ENCODE data around the gene HEBP1. TPM values are rescaled to one million over a fixed set of nuclear protein-coding genes. Genes with fewer than 3 reads are reported as not detected.

Gene HEBP1
- total RNA-seq, 1 experiment from 2014 or later = 22.2 TPM

DNA sequence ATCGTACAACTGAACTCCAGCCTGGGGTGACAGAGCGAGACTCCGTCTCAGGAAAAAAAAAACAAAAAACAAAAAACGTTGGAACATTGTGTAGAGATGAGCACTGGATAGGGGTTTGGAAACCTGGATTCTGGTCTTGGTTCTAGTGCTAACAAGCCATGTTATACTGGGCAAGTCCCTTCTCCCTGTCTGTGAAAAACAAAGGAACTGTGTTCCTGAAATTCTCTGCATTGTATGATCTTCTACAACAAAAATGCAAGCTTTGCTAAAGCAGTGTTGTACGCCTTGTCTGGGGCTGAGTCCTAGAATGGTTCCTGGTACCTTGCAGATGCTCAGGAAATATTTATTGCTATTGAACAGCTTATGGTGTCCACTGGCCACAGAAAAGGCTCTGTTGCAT lies 61.5 kb downstream of the HEBP1 start:
- no peaks in the 10 kb centered on the region for H3K79me1 ChIP-seq (ENCODE audit: insufficient read depth, low read depth, low read length, poor library complexity, severe bottlenecking)
- no peak overlapping the region for H2BK120ac ChIP-seq (ENCODE audit: low read depth, low read length, poor library complexity, severe bottlenecking)

More for the DNA sequence above, 61.5 kb downstream of the HEBP1 start:
- no peak overlapping the region for H3K27ac ChIP-seq (ENCODE audit: insufficient read length, low read depth, low read length)
- H4K8ac ChIP-seq (replicated peaks; ENCODE audit: insufficient read length, low read depth, low read length) = no peak overlapping the region
- Mint-ChIP-seq H3K27ac (no peak overlapping the region), H3K4me1 (peaks cover 2 to 8% of the 10 kb centered on the region in 2 experiments; a peak in 2 of 4 replicates), H3K9me3 (no peaks in the 10 kb centered on the region), H3K36me3 (ENCODE audit: insufficient read depth in 1 of 3, low read depth in 3 of 3) (no peaks in the 10 kb centered on the region), H3K27me3 (ENCODE audit: low read depth) (no peaks in the 10 kb centered on the region), H3K4me3 (no peak overlapping the region)
- no peaks in the 10 kb centered on the region for H3K79me2 ChIP-seq (ENCODE audit: insufficient read depth, low read length)
- no peak overlapping the region for H2BK5ac ChIP-seq (ENCODE audit: insufficient read length, low read length)
- H4K5ac ChIP-seq (ENCODE audit: insufficient read length, low read depth, low read length) = no peak overlapping the region
- H3K23ac ChIP-seq (ENCODE audit: insufficient read length, low read depth, low read length) = no peak overlapping the region
- DNase-seq = no peak
- no peak overlapping the region for H2BK15ac ChIP-seq (ENCODE audit: low read depth, low read length)
- no peaks in the 10 kb centered on the region for H3K9me3 ChIP-seq (ENCODE audit: control insufficient read depth, low read depth, low read length)
- H4K91ac ChIP-seq (ENCODE audit: insufficient read length, low read depth, low read length) = no peak overlapping the region
- no CpG with 5 or more reads among the region's 5 CpGs for WGBS (ENCODE audit: extremely low coverage, insufficient read length, low lambda C conversion rate)
- no peak overlapping the region for H2BK12ac ChIP-seq (ENCODE audit: insufficient read length, low read depth, low read length)
- no peaks in the 10 kb centered on the region for H3K4me1 ChIP-seq (ENCODE audit: insufficient read depth, low read length)
- H3K23me2 ChIP-seq (ENCODE audit: insufficient read length, low read depth, low read length, poor library complexity, severe bottlenecking) = no peaks in the 10 kb centered on the region
- no peak overlapping the region for H3T11ph ChIP-seq (ENCODE audit: low read length)
- no peaks in the 10 kb centered on the region for H3K27me3 ChIP-seq (ENCODE audit: insufficient read depth, low read length)
- TF ChIP-seq, protein P1, sequence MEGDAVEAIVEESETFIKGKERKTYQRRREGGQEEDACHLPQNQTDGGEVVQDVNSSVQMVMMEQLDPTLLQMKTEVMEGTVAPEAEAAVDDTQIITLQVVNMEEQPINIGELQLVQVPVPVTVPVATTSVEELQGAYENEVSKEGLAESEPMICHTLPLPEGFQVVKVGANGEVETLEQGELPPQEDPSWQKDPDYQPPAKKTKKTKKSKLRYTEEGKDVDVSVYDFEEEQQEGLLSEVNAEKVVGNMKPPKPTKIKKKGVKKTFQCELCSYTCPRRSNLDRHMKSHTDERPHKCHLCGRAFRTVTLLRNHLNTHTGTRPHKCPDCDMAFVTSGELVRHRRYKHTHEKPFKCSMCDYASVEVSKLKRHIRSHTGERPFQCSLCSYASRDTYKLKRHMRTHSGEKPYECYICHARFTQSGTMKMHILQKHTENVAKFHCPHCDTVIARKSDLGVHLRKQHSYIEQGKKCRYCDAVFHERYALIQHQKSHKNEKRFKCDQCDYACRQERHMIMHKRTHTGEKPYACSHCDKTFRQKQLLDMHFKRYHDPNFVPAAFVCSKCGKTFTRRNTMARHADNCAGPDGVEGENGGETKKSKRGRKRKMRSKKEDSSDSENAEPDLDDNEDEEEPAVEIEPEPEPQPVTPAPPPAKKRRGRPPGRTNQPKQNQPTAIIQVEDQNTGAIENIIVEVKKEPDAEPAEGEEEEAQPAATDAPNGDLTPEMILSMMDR (conservative IDR thresholded peaks at IDR 0.05) = no peak
- H2AK5ac ChIP-seq (ENCODE audit: insufficient read length, low read length) = no peak overlapping the region
- H3K4ac ChIP-seq (ENCODE audit: low read depth, low read length) = no peak overlapping the region
- no peak overlapping the region for H2AFZ ChIP-seq (ENCODE audit: low read length)
- H3K14ac ChIP-seq (ENCODE audit: insufficient read depth, low read length) = no peak overlapping the region
- no peak overlapping the region for H2BK20ac ChIP-seq (ENCODE audit: low read depth, low read length, poor library complexity, severe bottlenecking)
- no peak overlapping the region for H3K56ac ChIP-seq (ENCODE audit: insufficient read length, low read depth, low read length)
- no peak overlapping the region for H3K18ac ChIP-seq (ENCODE audit: insufficient read length, low read depth, low read length)
- H3K9ac ChIP-seq (ENCODE audit: extremely low read depth, insufficient read length, low read length) = no peak overlapping the region
- no peaks in the 10 kb centered on the region for H4K20me1 ChIP-seq (ENCODE audit: control insufficient read depth, insufficient read depth, insufficient read length)
- no peak overlapping the region for H3K4me2 ChIP-seq (ENCODE audit: insufficient read depth, insufficient read length, low read length)

Data from H9 (cell line).